Cardiac muscle cell (in vitro differentiated cells and primary cell): ENCODE data around the gene DNASE1L2. TPM values are rescaled to one million over a fixed set of nuclear protein-coding genes. Genes with fewer than 3 reads are reported as not detected.
"Not testable (repeated sequence)": the region's sequence is repeated elsewhere in the genome, so short reads cannot be mapped to it uniquely, and the experiment has no call there.

Source experiments
- DNase-seq, 2 donors: peaks; one replicate each; pipeline versions ENCODE4 v3.0.0 to v3.0.0-alpha.2; 2010 to 2017; ENCODE audit warnings: low read depth in 1 of 2, low spot score in 1 of 2
- H3K27ac ChIP-seq: fragments of 200-600 bp; sonication (generic); 2 replicates; pipeline ENCODE4 v1.5.1; 2016
- H3K27me3 ChIP-seq: fragments of 200-600 bp; sonication (generic); 2 replicates; pipeline ENCODE4 v1.6.0; 2016; ENCODE audit warnings: control low read depth
- H3K36me3 ChIP-seq: fragments of 200-600 bp; sonication (generic); 2 replicates; pipeline ENCODE4 v1.5.1; 2016; ENCODE audit warnings: control low read depth
- H3K4me1 ChIP-seq: fragments of 200-600 bp; sonication (generic); 2 replicates; pipeline ENCODE4 v1.8.1; 2017; ENCODE audit warnings: low read depth, mild to moderate bottlenecking, mixed run types
- H3K4me3 ChIP-seq: fragments of 200-600 bp; sonication (generic); 2 replicates; pipeline ENCODE4 v1.5.1; 2016; ENCODE audit warnings: mild to moderate bottlenecking
- H3K9me3 ChIP-seq: fragments of 200-600 bp; sonication (generic); 2 replicates; pipeline ENCODE4 v1.5.1; 2017; ENCODE audit warnings: low read depth, mild to moderate bottlenecking, control low read depth
- CTCF ChIP-seq: IDR thresholded peaks from 2 replicates; pipeline ENCODE4 v1.5.1; 2012; ENCODE audit warnings: low read depth, mild to moderate bottlenecking, low read length
- polyA plus RNA-seq: library from polyadenylated mRNA; unstranded; fragments of >200 nt; fragmentation: Nextera tagmentation; extraction: Ambion mirVana; gene quantifications from 2 replicates; pipeline ENCODE4 v1.2.1, GENCODE V29; 2016
- total RNA-seq: library from RNA; depleted of rRNA; stranded (reverse); fragments of >200 nt; gene quantifications from 2 replicates; pipeline ENCODE4 v1.2.3, GENCODE V29; 2016

Gene DNASE1L2
- total and polyA plus RNA-seq, 2 experiments from 2014 or later, result 0.68 to 1.1 TPM

- H3K27me3 ChIP-seq, result peaks cover 29% of the 10 kb centered on the region
- no peak overlapping the region for H3K27ac ChIP-seq
- no peaks in the 10 kb centered on the region for H3K36me3 ChIP-seq
- H3K4me1 ChIP-seq, result peaks cover 5% of the 10 kb centered on the region
- no peak for TF ChIP-seq CTCF
- no peak for DNase-seq
- no peaks in the 10 kb centered on the region for H3K9me3 ChIP-seq
- H3K4me3 ChIP-seq, result no peak overlapping the region
Observed at GRCh38 chr16:2199095-2199494, 37.1 kb upstream of the DNASE1L2 start.

DNA sequence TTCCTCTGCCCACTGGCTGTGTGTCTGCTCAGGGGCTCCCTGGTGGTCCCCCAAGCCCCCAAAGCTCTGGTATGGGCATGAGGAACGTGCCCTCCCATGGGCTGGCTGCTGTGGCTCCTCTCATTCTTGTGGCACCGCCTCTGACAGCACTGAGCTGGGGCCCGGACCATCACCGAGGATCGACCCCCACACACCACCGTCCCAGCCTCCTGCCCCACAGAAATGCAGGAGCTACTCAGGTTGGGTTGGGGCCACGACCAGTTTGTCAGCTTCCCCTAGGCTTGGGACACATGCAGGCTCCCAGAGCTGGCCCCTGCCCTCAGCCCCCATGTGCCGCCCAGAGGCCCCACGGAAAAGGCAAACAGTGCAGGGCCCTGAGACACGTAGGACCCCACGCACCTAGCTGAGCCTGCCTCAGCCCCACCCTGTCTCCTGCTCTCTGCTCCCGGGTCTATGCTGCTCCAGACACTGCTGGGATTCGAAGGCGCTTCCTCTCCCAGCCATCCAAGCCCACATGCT, 36.6 kb upstream of the DNASE1L2 start:
- peaks cover 29% of the 10 kb centered on the region for H3K27me3 ChIP-seq
- TF ChIP-seq CTCF, result no peak
- no peak for DNase-seq
- H3K9me3 ChIP-seq, result no peaks in the 10 kb centered on the region
- no peaks in the 10 kb centered on the region for H3K36me3 ChIP-seq
- no peak overlapping the region for H3K27ac ChIP-seq
- H3K4me1 ChIP-seq, result peaks cover 5% of the 10 kb centered on the region
- no peak overlapping the region for H3K4me3 ChIP-seq

GRCh38 chr16:2200313-2200712, 35.9 kb upstream of the DNASE1L2 start:
- H3K27me3 ChIP-seq, result peaks cover 29% of the 10 kb centered on the region

DNA sequence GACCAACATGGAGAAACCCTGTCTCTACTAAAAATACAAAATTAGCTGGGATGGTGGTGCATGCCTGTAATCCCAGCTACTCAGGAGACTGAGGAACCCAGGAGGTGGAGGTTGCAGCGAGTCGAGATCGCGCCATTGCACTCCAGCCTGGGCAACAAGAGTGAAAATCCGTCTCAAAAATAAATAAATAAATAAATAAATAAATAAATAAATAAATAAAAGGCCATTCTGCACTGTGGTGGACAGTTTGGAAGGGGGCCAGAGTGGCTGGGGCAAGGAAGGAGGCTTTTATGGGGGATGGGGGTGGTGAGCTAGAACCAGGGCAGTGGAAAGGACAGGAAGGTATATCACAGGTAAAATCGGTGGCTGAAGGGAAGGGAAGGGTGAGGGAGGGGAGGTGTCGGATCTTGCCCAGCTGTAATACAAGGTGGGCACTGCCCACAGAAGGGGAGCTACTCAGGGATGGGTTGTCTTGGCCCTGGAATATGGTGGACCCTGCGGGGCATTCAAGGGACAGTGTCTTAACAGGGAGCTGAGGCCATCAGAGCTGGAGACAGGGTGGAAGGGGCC, 33.0 kb upstream of the DNASE1L2 start:
- H3K4me1 ChIP-seq, H3K27ac ChIP-seq, H3K36me3 ChIP-seq, H3K9me3 ChIP-seq, DNase-seq, H3K4me3 ChIP-seq: not testable (repeated sequence)
- H3K27me3 ChIP-seq, result peaks cover 20% of the 10 kb centered on the region

More at GRCh38 chr16:2200313-2200712, 35.9 kb upstream of the DNASE1L2 start:
- no peaks in the 10 kb centered on the region for H3K36me3 ChIP-seq
- H3K9me3 ChIP-seq, result no peaks in the 10 kb centered on the region
- TF ChIP-seq CTCF, result no peak
- H3K4me1 ChIP-seq, result peaks cover 1% of the 10 kb centered on the region
- DNase-seq, result no peak
- H3K27ac ChIP-seq, result no peak overlapping the region
- no peak overlapping the region for H3K4me3 ChIP-seq

DNA sequence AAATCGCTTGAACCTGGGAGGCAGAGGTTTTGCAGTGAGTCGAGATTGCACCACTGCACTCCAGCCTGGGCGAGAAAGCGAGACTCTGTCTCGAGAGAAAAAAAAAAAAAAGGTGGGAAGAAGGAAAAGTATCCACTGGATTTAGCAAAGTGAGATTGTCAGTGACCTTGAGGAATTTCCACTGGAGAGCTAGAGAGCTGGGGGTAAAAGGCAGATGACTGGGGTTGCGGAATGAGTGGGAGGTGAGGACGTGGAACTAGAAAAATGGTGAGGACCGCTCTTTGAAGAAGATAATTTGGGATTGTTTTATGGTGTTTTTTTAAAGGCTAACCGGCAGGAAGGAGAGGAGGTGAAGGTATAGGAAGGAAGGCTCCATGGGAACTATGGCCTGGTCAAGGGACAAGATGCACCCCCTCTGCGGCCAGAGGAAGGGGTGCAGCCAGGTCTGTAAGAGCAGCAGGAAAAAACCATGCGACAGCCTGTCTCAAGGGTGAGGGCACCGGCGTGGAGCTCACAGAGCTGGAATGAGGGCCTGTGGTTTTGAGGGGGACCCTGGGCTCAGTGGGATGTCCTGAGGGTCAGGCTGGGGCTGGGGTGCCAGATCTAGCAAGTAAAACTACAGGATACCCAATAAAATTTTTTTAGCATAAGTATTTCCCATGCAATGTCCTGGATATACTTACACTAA, 31.7 kb upstream of the DNASE1L2 start:
- H3K36me3 ChIP-seq, result peaks cover 4% of the 10 kb centered on the region
- H3K9me3 ChIP-seq, result no peaks in the 10 kb centered on the region
- TF ChIP-seq CTCF, result no peak
- H3K4me3 ChIP-seq, result peak overlapping the region; percentile 75
- peaks cover 4% of the 10 kb centered on the region for H3K4me1 ChIP-seq
- DNase-seq, result no peak
- H3K27me3 ChIP-seq, result peaks cover 8% of the 10 kb centered on the region
- peak overlapping the region; percentile 96 for H3K27ac ChIP-seq
